OCI-LY7 (cell line): ENCODE measurements around the gene SEMA4D. TPM values are rescaled to one million over a fixed set of nuclear protein-coding genes. Genes with fewer than 3 reads are reported as not detected.

Experiments
- BruUV-seq: library from RNA; stranded (reverse); fragments of 400-500 nt; replicated peaks from 2 replicates; lab custom pipeline; 2021; lab: Mats Ljungman, UMichigan
- CTCF ChIA-PET: fragments of 300-600 bp; sonication (Branson Sonifier 250); formaldehyde crosslinking; loops from one replicate; lab custom pipeline; 2022; ENCODE audit warnings: antibody characterized with exemption; ENCODE audit not compliant: unreplicated experiment; lab: Charles Lee
- POLR2A ChIA-PET: fragments of 300-600 bp; sonication (Branson Sonifier 250); formaldehyde crosslinking; loops from one replicate; lab custom pipeline; 2022; ENCODE audit warnings: antibody characterized with exemption; lab: Charles Lee
- DNase-seq: peaks from one replicate; pipeline ENCODE4 v3.0.0-alpha.2; 2015; ENCODE audit warnings: low spot score
- H2AFZ ChIP-seq: fragments of 200-600 bp; sonication (generic), shearing (Covaris generic); 2 replicates; pipeline ENCODE4 v1.6.1; 2014; ENCODE audit warnings: mild to moderate bottlenecking, antibody characterized with exemption, low read length, moderate library complexity
- H3K27ac ChIP-seq: fragments of 200-600 bp; sonication (generic); 2 replicates; pipeline ENCODE4 v1.5.1; 2014; ENCODE audit warnings: mixed run types, low read depth, mild to moderate bottlenecking, moderate library complexity, low read length, inconsistent platforms; ENCODE audit not compliant: poor library complexity, severe bottlenecking
- H3K36me3 ChIP-seq: fragments of 200-600 bp; sonication (generic); 2 replicates; pipeline ENCODE4 v1.6.1; 2014; ENCODE audit warnings: mild to moderate bottlenecking, antibody characterized with exemption, low read length, moderate library complexity, mixed read lengths; ENCODE audit not compliant: insufficient read depth
- H3K4me1 ChIP-seq: fragments of 200-600 bp; sonication (generic); 2 replicates; pipeline ENCODE4 v1.5.1; 2014; ENCODE audit warnings: mild to moderate bottlenecking, low read length; ENCODE audit not compliant: insufficient read depth, poor library complexity, severe bottlenecking
- H3K4me2 ChIP-seq: fragments of 200-600 bp; sonication (generic); 2 replicates; pipeline ENCODE4 v1.6.1; 2014; ENCODE audit warnings: mild to moderate bottlenecking, low read length
- H3K4me3 ChIP-seq: fragments of 200-600 bp; sonication (generic); 2 replicates; pipeline ENCODE4 v1.5.1; 2014; ENCODE audit warnings: mild to moderate bottlenecking, low read depth, low read length; ENCODE audit not compliant: poor library complexity, severe bottlenecking
- H3K79me2 ChIP-seq: fragments of 200-600 bp; sonication (generic); 2 replicates; pipeline ENCODE4 v1.6.1; 2016; ENCODE audit warnings: low read depth, mild to moderate bottlenecking, low read length, moderate library complexity, mixed read lengths; ENCODE audit not compliant: insufficient read depth
- H3K9me2 ChIP-seq: fragments of 200-600 bp; sonication (generic); 2 replicates; pipeline ENCODE4 v1.6.1; 2016; ENCODE audit warnings: mild to moderate bottlenecking, low read length, mixed read lengths; ENCODE audit not compliant: insufficient read depth
- H3K9me3 ChIP-seq: fragments of 200-600 bp; sonication (generic); 2 replicates; pipeline ENCODE4 v1.6.1; 2014; ENCODE audit warnings: mild to moderate bottlenecking, mixed run types, low read length, mixed read lengths
- H4K20me1 ChIP-seq: fragments of 200-600 bp; sonication (generic); 2 replicates; pipeline ENCODE4 v1.6.1; 2014; ENCODE audit warnings: mild to moderate bottlenecking, antibody characterized with exemption, low read length, moderate library complexity, mixed read lengths; ENCODE audit not compliant: insufficient read depth
- CTCF ChIP-seq: fragments of 200-600 bp; sonication (generic); conservative IDR thresholded peaks from 2 replicates; pipeline ENCODE4 v1.5.1; 2014; ENCODE audit warnings: mild to moderate bottlenecking, antibody characterized with exemption, low read length, moderate library complexity, mixed read lengths
- EZH2phosphoT487 ChIP-seq: fragments of 200-600 bp; sonication (generic); IDR thresholded peaks from 2 replicates; pipeline ENCODE4 v1.6.1; 2018; ENCODE audit warnings: low read depth, borderline replicate concordance, mild to moderate bottlenecking, mixed run types, antibody characterized with exemption, low read length, moderate library complexity, mixed read lengths
- intact Hi-C: fragments of 100-400 bp; cut with micrococcal nuclease; formaldehyde crosslinking; loops from one replicate; pipeline ENCODE4 v1.10.0; 2022; ENCODE audit not compliant: unreplicated experiment
- total RNA-seq, 2 experiments: library from RNA; depleted of rRNA in 1 of 2; stranded (reverse); fragments of >200 nt in 1 of 2; shearing (Covaris generic) in 1 of 2; gene quantifications; 2 replicates each; pipeline ENCODE4 v1.2.3, GENCODE V29; 2014 to 2022

Gene SEMA4D
- total RNA-seq, 2 experiments from 2014 or later: 28.5 to 60.5 TPM

DNA sequence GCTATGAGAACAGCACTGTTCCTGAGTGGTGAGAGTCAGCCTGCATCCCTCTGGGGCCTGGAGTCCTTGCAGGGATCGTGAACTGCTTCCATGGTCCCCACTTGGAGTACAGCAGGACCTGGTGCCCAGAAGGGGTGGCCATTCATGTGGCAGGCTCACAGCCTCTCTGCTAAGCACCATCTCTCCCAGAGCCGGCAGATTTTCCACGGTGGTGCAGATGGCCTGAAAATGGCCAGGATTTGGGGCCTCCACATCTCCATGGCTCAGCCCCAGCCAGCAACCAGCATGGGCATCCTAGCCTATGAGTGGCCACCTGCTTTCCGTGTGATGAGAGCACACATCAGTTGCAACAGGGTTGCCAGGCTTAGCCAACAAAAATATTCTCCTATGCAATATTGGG, 33.9 kb upstream of the SEMA4D start:
- POLR2A ChIA-PET: interaction anchor here (0.6 to 1.2 kb wide), 2 partner anchors 23 to 31 kb away, joined by 4 to 5 read pairs; no protein-coding TSS in a partner anchor

DNA sequence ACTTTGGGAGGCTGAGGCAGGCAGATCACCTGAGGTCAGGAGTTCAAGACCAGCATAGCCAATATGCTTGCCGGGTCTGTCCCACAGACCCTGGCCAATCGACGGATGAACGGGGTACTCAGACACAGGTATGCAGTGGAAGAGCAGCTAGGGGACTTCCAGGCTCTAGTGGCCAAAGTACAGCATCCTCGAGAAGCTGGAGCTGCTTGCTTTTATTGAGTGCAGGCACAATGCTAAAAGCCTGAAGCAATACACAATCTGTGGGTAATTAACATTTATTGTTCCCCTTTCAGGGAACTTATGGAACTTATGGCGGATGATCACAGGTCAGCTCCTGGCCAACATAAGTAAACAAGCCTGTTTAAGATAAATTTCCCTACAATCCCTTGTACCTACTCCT, 32.8 kb upstream of the SEMA4D start:
- H3K4me3 ChIP-seq: no peak overlapping the region
- no peaks in the 10 kb centered on the region for H3K36me3 ChIP-seq
- no peaks in the 10 kb centered on the region for H3K9me2 ChIP-seq
- H3K4me2 ChIP-seq: no peak overlapping the region
- no peaks in the 10 kb centered on the region for H4K20me1 ChIP-seq
- no peak for TF ChIP-seq CTCF
- TF ChIP-seq EZH2phosphoT487: no peak
- H3K4me1 ChIP-seq: peaks cover 11% of the 10 kb centered on the region
- ChIA-PET POLR2A (interaction anchor here (1.7 kb wide), 1 partner anchor 10 kb away, joined by 8 read pairs; no protein-coding TSS in a partner anchor), CTCF (interaction anchor here (0.6 to 1.6 kb wide), 2 partner anchors 18 to 102 kb away, joined by 3 to 6 read pairs; no protein-coding TSS in a partner anchor)
- no peak overlapping the region for H2AFZ ChIP-seq
- intact Hi-C loops: no loop called here
- no peaks in the 10 kb centered on the region for H3K79me2 ChIP-seq
- BruUV-seq: no TSS peak
- no peak overlapping the region for H3K27ac ChIP-seq
- no peaks in the 10 kb centered on the region; the same call in 1 of the 2 replicates for H3K9me3 ChIP-seq
- no peak for DNase-seq

More for the DNA sequence above, 33.9 kb upstream of the SEMA4D start:
- no peak overlapping the region for H2AFZ ChIP-seq
- BruUV-seq: no TSS peak
- CTCF ChIA-PET: no interaction called here
- H3K79me2 ChIP-seq: no peaks in the 10 kb centered on the region
- peaks cover 19% of the 10 kb centered on the region for H3K4me1 ChIP-seq
- no peak overlapping the region for H3K4me3 ChIP-seq
- no peak overlapping the region for H3K27ac ChIP-seq
- no peaks in the 10 kb centered on the region for H3K36me3 ChIP-seq
- DNase-seq: no peak
- TF ChIP-seq CTCF (no peak), EZH2phosphoT487 (no peak)
- H4K20me1 ChIP-seq: no peaks in the 10 kb centered on the region
- no peaks in the 10 kb centered on the region; the same call in 1 of the 2 replicates for H3K9me3 ChIP-seq
- no peaks in the 10 kb centered on the region for H3K9me2 ChIP-seq
- H3K4me2 ChIP-seq: no peak overlapping the region
- intact Hi-C loops: no loop called here

DNA sequence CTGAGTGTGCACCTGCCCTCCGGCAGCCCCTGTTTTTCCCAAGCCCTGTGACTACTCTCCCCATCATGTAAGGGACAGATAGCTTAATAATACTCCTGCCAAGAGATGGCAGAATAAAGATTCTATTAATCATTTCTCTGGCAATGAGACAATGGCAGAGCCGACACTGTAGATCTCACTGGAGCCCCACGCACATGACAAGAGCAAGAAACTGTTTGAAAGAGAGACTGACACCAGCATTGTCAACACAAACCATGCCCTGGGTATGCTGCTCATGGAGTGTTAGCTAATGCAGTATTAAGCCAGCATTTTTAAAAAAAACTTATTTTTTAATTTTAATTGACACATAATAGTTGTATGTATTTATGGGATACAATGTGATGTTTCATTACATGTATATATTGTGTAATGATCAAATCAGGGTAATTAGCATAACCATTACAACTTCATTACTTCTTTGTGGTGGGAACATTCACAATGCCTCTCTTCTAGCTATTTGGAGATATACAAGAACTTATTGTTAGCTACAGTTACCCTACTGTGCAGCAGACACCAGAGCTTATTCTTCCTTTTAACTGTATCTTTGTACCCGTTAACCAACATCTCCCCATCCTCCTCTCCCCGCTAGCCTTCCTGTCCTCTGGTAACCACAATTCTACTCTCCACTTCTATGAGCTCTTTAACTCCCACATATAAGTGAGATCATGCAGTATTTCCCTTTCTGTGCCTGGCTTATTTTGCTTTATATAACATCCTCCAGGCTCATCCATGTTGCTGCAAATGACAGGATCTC, 31.5 kb upstream of the SEMA4D start:
- intact Hi-C loops: no loop called here
- no peaks in the 10 kb centered on the region for H3K9me2 ChIP-seq
- no TSS peak for BruUV-seq
- H3K4me1 ChIP-seq: peaks cover 10% of the 10 kb centered on the region
- H3K27ac ChIP-seq: no peak overlapping the region
- H3K4me3 ChIP-seq: no peak overlapping the region
- no peaks in the 10 kb centered on the region for H3K79me2 ChIP-seq
- no peaks in the 10 kb centered on the region; the same call in 1 of the 2 replicates for H3K9me3 ChIP-seq
- no peak overlapping the region for H2AFZ ChIP-seq
- H3K4me2 ChIP-seq: no peak overlapping the region
- DNase-seq: no peak
- no peaks in the 10 kb centered on the region for H4K20me1 ChIP-seq
- H3K36me3 ChIP-seq: no peaks in the 10 kb centered on the region
- TF ChIP-seq CTCF (no peak), EZH2phosphoT487 (no peak)
- CTCF ChIA-PET: interaction anchor here (1.4 to 1.6 kb wide), 2 partner anchors 13 to 19 kb away, joined by 3 to 6 read pairs; no protein-coding TSS in a partner anchor
- POLR2A ChIA-PET: interaction anchor here (1.3 to 1.7 kb wide), 4 partner anchors 11 to 19 kb away, joined by 3 to 9 read pairs (median 6); no protein-coding TSS in a partner anchor
